Frontal cortex (tissue), 4 donors: Measurements from ENCODE around the gene DIAPH1. TPM values are rescaled to one million over a fixed set of nuclear protein-coding genes. Genes with fewer than 3 reads are reported as not detected.
A peak's percentile ranks its signal among the peaks of the same experiment; 100 is the strongest.

Experiments used
- DNase-seq, 2 donors: peaks; one replicate each; pipeline ENCODE4 v3.0.0; 2012; ENCODE audit warnings: low spot score in 2 of 2
- FAIRE-seq: peaks from 2 replicates; lab custom pipeline; 2012; peaks lifted over from hg19 to GRCh38; lab: Jason Lieb, UNC
- total RNA-seq: library from RNA; depleted of rRNA; stranded (reverse); fragments of >200 nt; gene quantifications from one replicate; pipeline ENCODE4 v1.2.3, GENCODE V29; 2014
- donor health status: control.
- donor health status: control.
- donor health status: control.

DIAPH1 gene
- total RNA-seq, 1 donor from 2014 or later, result 22.4 TPM

GRCh38 chr5:141525653-141526052 lies 93.1 kb downstream of the DIAPH1 start:
- no peak for DNase-seq
- FAIRE-seq, result no peak

- FAIRE-seq, result no peak
- DNase-seq, result peak; percentile 52 to 73
Observed at GRCh38 chr5:141524604-141525597, 93.9 kb downstream of the DIAPH1 start.

- FAIRE-seq (no peak), DNase-seq (no peak)
Observed at GRCh38 chr5:141523991-141524390, 94.8 kb downstream of the DIAPH1 start.

GRCh38 chr5:141522301-141522700 lies 96.5 kb downstream of the DIAPH1 start:
- no peak for DNase-seq
- no peak for FAIRE-seq

GRCh38 chr5:141521244-141521781 lies 97.5 kb downstream of the DIAPH1 start:
- peak; percentile 77 for FAIRE-seq
- DNase-seq, result peak in 1 of 2 donors; percentile 45

- no peak for DNase-seq
- FAIRE-seq, result no peak
Observed at GRCh38 chr5:141519605-141520565, 98.9 kb downstream of the DIAPH1 start.

- DNase-seq (no peak), FAIRE-seq (no peak)
Observed at GRCh38 chr5:141518618-141519015, 100.2 kb downstream of the DIAPH1 start.

- DNase-seq, result no peak
- FAIRE-seq, result no peak
Observed at GRCh38 chr5:141517880-141518617, 100.8 kb downstream of the DIAPH1 start.

GRCh38 chr5:141517312-141517711 lies 101.5 kb downstream of the DIAPH1 start:
- no peak for FAIRE-seq

GRCh38 chr5:141516672-141517025 lies 102.2 kb downstream of the DIAPH1 start:
- FAIRE-seq (no peak), DNase-seq (no peak)

More at GRCh38 chr5:141517312-141517711, 101.5 kb downstream of the DIAPH1 start:
- no peak for DNase-seq

- DNase-seq (no peak), FAIRE-seq (no peak)
Observed at GRCh38 chr5:141515946-141516671, 102.7 kb downstream of the DIAPH1 start.

GRCh38 chr5:141515141-141515540 lies 103.7 kb downstream of the DIAPH1 start:
- no peak for FAIRE-seq
- no peak for DNase-seq

- no peak for DNase-seq
- no peak for FAIRE-seq
Observed at GRCh38 chr5:141514330-141515133, 104.3 kb downstream of the DIAPH1 start.

- DNase-seq (peak in 1 of 2 donors; percentile 71), FAIRE-seq (no peak)
Observed at GRCh38 chr5:141513627-141514329, 105.0 kb downstream of the DIAPH1 start.

- no peak for DNase-seq
- FAIRE-seq, result no peak
Observed at GRCh38 chr5:141512911-141513626, 105.7 kb downstream of the DIAPH1 start.

GRCh38 chr5:141512390-141512910 lies 106.3 kb downstream of the DIAPH1 start:
- DNase-seq (peak in 1 of 2 donors; percentile 67), FAIRE-seq (no peak)
